ENCODE results near the gene ELOVL3.
"Not testable (repeated sequence)": the region's sequence is repeated elsewhere in the genome, so short reads cannot be mapped to it uniquely, and the experiment has no call there.

ELOVL3 gene

DNA sequence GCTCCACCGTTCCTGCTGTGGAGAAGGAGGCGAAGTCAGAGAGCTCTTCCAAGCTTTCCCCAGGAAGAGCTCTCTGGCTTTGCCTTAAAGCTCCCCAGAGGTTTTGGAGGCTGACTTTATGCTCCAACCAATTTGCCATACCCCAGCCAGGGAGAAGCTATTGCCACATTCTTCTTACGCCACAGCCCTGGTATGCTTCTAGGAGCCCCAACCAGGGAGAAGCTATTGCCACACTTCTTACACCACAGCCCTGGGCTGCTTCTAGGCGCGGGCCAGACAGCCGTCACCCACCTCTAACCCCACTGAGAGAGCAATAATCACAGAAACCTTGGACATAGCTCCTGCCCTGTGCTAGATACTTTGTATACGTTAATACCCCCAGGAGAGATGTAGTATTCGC, 951 bp downstream of the ELOVL3 start:
- no peak for DNase-seq (ENCODE audit: low spot score)

- DNase-seq (ENCODE audit: low spot score) = peak; percentile 87
These were observed 3.7 kb downstream of the ELOVL3 start for GRCh38 chr10:102229810-102230263.

DNA sequence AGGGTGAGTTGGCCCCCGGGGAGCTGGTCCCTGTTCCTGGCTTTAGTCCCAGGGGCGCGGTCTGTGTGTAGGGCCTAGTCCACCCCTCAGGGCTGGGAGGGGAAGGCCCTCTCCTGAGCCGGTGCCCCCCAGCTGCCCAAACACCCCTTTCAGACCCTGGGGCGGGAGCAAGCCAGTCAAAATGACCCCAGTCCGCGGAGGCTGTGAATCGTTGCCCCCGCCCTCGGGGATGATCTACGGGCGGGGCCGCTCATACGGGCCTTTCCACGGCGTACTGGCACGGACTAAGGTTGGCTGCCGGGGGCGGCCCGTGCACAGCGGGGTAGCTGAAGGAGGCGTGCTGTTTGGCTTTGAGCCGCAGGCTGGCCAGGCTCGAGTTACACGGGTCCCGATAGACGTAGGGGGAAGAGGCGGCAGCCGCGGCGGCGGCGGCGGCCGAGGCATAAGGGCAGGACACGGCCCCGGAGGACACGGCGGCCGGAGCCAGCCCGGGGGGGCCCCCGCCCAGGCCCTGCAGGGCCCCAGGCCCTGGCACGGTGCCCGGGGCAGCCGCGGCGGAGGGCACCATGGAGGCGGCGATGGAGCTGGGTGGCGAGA, 4.3 kb downstream of the ELOVL3 start:
- no peak for DNase-seq (ENCODE audit: low spot score)

DNA sequence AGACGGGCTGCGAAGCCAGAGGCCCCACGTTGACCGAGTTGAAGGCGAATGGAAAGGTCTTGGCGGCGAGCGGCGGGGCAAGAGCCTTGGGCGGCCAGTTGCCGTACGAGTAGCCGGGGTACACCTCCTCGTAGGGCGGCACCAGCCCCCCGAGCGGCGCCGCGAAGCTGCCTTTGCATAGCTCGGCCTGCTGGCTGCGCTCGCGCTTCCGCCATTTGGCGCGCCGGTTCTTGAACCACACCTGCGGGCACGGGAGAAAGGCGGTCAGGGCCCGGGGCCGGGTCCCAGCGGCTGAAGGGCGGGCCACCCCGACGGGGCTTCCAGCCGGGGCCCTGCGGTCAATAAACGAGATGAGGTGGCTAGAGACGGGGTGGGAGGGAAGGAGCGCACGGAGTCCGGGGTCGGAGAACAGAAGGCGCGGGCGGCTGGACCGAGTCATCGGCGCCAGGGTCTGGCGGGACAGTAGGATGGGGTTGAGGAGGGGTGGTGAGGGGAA, 4.8 kb downstream of the ELOVL3 start:
- DNase-seq (ENCODE audit: low spot score) = peak; percentile 25

- DNase-seq (ENCODE audit: low spot score) = peak; percentile 78
These were observed 5.5 kb downstream of the ELOVL3 start for GRCh38 chr10:102231357-102232318.

GRCh38 chr10:102233997-102234396, 7.9 kb downstream of the ELOVL3 start:
- DNase-seq (ENCODE audit: low spot score) = no peak

GRCh38 chr10:102234888-102235597, 8.9 kb downstream of the ELOVL3 start:
- DNase-seq (ENCODE audit: low spot score) = no peak

DNA sequence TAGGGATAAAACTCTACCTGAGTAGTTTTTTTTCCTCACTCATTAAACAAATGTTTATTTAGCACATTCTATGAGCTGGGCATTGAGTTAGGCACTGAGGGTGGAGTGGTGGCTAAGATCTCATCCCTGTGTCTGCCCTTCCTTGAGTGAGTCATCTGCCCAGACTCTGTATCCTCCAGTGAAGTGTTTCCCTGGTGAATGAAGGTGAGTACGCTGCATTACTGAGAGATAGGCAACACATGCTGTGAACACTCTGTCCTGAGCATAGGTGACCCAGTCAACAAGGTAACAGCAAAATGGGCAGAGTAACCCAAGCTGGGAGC, 9.5 kb downstream of the ELOVL3 start:
- no peak for DNase-seq (ENCODE audit: low spot score)

DNA sequence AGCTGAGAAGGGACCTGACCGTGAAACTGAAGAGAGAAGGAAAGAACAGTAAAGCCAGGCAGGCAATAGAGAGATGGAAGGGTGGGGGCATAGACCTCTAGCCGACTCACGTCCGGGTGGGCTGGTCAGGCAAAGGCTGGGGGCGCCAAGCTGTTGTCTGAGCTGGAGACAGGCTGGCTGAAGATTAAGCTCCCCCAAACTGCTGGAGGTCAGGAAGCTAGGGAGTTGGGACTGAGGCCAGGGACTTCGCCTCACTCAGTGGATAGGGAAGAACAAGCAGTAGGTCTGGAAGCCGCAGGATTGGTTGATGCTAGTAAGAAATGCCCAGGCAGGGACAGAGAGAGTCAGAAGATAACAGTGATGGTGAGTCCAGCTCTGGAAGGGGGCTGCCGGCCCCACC, 9.9 kb downstream of the ELOVL3 start:
- DNase-seq (ENCODE audit: low spot score) = no peak

DNA sequence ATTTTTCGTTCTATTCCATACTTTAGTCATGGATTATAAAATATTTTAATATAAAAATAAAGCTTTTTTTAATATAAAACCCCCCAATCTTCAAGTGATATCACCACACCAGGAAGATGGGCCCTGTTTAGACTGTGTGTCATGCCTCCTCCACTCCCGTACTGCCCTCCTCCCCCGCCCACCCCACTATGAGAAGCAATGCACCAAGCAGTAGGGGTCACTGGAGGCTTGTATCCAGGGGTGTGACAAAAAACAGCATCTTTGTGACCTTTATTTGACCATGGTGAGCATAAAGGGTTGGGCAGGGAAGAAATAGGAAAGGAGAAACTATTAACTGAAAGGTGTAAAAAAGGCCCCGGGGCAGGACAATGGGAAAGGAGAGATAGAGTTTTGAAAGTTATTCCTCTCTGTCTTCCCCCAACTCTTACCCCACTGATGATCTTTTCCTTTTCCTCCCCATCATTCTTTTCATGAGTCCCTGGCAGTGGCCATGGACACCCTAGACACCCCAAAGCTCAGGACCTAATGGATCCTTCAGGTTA, 11.7 kb downstream of the ELOVL3 start:
- no peak for DNase-seq (ENCODE audit: low spot score)

DNA sequence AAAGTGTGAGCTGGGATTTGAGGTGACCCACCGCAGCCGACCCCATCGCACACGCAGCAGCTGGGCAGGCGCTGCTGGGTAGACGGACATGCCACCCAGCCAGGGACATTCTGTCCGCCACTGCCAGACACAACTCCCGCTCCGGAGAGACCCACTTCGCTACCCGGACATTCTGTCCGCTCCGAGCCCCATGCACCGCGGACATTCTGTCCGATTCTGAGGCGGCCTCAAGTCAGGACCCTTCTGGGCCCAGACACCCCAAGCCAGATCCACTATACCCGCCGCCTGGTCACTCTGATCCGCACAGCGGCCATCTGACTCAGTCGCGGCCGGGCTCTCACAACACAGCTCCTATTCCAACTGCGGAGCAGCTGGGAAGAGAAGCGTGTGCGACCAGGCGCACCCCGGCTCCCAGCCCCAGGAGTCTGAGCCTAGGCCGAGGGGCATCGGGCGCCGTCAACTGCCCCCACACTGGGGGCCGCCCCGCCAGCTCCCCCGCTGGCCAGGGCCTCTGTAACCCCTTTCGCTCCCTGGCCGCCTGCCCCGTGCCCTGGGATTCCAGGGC, 14.4 kb downstream of the ELOVL3 start:
- no peak for DNase-seq (ENCODE audit: low spot score)

DNA sequence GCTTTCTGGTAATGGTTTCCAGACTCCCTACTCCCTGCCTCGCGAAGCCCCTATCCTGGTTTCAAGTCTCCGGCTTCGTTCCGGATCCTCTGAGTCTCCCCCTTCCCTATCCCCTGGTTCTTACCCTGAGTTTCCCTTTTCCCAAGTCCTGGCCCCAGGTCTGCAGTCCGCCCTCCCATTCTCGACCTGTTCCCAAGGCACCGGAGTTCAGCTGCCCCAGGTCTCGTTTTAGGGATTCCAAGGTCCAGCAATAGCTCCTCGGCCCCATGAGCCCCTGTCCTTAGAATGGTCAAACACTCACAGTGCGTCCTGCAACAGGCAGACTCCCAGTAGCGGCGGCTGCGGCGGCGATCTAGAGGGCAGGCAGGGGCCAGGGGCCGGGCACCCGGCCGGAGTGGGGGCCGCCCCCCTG, 14.9 kb downstream of the ELOVL3 start:
- no peak for DNase-seq (ENCODE audit: low spot score)

- DNase-seq (ENCODE audit: low spot score) = peak; percentile 93
These were observed 15.5 kb downstream of the ELOVL3 start, which contains the start of gene PITX3 for GRCh38 chr10:102241444-102242117. Gene PITX3 (minus strand): TSS chr10:102241512. CDS start chr10:102232080, 9,432 bp downstream.

- no peak for DNase-seq (ENCODE audit: low spot score)
These were observed 16.0 kb downstream of the ELOVL3 start for GRCh38 chr10:102242118-102242485.

DNA sequence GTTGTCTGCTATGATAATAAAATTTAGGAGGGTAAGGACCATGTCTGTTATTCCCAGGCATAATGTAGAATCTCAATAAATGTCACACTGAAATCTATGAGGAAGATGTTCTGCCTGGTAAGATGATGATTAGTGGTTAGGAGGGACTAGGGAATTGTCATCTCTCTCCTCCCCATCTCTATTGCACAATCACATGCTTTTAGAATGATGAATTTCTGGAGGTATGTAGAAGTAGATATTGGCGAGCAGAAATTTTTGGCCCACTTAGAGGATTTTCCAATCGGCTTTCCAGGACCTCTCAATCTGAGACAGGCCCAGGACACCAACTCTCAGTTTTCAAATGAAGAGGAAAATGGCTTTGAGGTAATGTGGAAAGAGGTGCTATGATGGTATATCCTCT, 17.2 kb downstream of the ELOVL3 start:
- DNase-seq (ENCODE audit: low spot score) = no peak

DNA sequence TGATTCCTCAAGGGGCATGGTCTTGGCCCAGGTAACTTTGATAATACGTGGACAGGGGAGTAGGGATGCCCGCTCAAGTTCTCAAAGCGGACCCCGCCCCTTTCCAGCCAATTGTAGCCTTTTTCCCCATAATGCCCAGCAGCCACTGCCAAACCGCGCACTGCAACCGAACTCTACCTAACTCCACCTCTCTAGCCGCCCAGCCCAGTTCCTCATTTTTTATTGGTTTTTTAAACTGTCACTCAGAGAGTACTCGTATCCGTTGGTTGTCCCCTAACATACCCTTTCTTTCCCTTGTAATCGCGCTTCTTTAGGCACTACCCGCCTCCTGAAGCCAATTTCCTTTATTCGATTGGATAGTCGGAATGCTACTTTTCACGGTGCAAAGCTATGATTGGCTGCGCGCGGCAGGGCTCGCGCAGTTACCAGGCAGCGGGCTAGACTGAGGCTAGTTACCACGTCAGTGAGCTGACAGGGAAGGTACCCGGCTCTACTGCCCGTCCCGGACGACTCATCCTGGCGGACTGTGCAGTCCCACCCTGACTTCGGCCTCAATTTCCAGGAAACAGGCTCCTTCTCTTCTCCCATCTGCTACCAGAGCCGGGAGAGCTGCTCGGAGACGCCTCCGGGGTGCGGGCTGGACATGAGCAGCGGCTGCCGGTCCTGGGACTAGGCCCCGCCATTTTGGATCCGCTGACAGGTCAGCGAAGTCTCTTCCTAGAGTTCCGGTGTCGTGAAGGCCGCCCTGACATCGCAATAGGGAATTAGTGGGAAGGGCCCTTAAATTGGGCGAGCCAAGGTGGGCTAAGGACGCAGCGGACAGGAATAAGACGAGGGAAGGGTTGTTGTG, 19.2 kb downstream of the ELOVL3 start, which contains the start of gene GBF1:
Gene GBF1, plus strand, starts transcription at position 451 of the 850 bp plus-strand sequence. CDS start 13,407 bp downstream, outside the sequence.
- peak; percentile 99 for DNase-seq (ENCODE audit: low spot score)

DNA sequence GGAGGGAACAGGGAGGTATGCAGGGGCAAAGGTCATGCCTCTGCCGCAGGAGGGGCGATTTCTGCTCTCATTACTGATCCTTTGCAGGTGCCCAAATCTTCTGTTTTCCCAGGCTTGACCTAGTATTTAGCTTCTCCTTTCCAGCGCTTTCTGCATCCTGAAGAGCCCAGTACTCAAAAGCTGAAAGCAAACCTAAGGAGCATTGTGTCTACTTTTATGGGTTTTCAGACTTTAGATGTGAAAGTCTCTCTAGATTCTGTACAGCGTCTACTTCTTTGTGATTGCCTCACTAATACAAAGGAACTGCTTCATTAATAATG, 19.8 kb downstream of the ELOVL3 start:
- DNase-seq (ENCODE audit: low spot score) = no peak

GRCh38 chr10:102246261-102246660, 20.2 kb downstream of the ELOVL3 start:
- DNase-seq (ENCODE audit: low spot score) = peak; percentile 22

DNA sequence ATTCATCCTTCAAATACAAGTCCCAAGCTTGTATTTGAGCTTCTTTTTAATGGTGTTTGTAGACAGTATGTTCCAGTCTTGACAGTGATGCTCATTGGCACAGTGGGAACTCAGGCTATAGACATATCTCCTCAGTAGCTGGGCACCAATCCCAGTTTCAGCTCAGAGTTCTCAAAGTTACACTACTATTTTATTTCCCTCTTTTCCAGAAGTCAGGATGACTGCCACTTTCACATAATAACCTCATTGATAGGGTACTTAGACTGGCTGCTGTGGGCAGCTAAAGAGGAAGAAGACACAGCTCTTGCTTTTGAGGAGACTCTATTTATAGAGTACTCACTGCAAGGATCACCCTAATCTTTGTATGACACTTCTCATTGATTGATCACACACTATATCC, 21.6 kb downstream of the ELOVL3 start:
- no peak for DNase-seq (ENCODE audit: low spot score)

- DNase-seq (ENCODE audit: low spot score) = not testable (repeated sequence)
These were observed 26.4 kb downstream of the ELOVL3 start for GRCh38 chr10:102252508-102252907.

Data from activated CD4-positive, alpha-beta T cell treated with anti-CD3 and anti-CD28 coated beads, Interleukin-2, Interleukin-4, amounts not matched to agents 100 ng/mL and 50 ng/mL, durations not matched to agents 16 hours and 8 hours (primary cell).